Astrocyte of the hippocampus (primary cell): ENCODE data around the gene FN1.

Source experiments
- DNase-seq: peaks from one replicate; pipeline ENCODE4 v3.0.0; 2011; ENCODE audit warnings: low read depth, low spot score

Gene FN1

DNA sequence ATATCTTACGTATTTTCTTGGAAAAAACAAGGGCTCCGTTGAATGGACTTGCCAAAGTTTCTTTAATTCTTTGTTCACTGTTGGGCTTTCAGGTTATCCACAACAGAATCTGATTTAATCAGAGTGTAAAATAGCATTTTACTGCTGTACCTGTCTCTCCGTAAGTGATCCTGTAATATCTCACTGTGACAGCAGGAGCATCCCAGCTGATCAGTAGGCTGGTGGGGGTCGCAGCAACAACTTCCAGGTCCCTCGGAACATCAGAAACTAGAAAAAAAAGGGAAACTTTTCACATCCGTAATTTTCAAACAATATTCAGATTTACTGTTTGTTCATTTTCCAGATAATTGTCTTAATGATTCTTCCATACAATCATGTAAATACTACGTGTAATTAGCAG is 51.2 kb downstream of the FN1 start:
- no peak for DNase-seq

DNA sequence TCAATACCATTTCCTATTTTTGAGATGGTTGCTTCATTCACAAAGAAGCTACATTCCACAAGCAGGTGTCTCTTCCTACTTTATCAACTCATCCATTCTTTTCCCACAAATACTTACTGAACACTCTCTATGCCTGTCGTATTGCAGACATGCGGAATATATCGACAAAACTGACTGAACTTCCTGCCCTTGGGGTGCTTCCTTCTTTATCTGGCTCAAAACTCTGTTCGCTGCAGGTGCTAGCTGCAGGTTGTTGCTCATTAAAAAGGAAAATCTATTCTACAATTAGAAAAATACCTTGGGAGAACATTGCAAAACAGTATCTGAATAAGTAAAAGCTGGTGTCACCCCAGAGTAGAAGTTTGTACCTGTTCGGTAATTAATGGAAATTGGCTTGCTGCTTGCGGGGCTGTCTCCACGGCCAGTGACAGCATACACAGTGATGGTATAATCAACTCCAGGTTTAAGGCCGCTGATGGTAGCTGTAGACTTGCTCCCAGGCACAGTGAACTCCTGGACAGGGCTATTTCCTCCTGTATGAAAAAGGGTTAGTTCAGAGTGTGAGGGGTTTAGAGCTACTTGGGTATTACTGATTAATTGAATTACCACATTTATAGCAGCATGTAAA is 52.1 kb downstream of the FN1 start:
- DNase-seq, result no peak

DNA sequence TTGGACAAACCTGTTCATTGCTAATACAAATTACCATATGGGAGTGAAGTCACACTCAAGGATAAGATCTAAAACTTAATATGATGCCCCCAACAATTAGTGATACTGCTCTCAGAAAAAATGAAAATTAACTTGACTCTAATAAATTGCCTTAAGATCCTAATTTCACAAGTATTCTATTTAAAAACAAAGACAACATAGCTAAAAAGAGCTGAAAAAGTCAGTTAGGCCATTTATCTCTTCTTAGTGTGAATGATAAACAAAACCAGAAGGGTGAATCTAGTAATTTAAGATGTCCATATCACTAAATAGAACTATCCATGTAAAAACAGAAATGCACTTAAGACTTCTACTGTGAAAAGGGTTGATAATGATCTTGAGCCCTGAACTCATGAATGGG is 53.4 kb downstream of the FN1 start:
- DNase-seq, result no peak

DNA sequence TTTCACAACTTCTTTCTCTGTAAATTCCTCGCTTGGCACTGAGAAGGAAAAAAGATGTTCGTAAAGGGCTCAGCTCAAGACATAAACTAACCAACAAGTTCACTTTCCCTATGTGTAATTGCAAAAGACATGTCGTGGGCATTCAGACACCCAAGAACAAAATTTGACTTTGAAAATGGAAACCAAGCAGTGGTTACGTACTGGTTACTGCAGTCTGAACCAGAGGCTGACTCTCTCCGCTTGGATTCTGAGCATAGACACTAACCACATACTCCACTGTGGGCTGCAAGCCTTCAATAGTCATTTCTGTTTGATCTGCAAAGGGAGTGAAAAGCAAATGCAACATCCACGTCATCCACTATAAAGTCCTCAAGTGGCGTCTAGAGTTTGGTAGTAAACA is 53.9 kb downstream of the FN1 start:
- no peak for DNase-seq

DNA sequence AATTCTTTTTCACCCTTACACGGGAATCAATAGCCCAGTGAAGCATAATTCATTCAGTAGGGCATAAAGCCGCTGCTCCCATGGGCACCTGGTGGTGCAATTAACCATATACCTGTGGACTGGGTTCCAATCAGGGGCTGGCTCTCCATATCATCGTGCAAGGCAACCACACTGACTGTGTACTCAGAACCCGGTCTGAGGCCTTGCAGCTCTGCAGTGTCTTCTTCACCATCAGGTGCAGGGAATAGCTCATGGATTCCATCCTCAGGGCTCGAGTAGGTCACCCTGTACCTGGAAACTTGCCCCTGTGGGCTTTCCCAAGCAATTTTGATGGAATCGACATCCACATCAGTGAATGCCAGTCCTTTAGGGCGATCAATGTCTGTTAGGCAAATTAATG is 55.2 kb downstream of the FN1 start:
- DNase-seq, result no peak

DNA sequence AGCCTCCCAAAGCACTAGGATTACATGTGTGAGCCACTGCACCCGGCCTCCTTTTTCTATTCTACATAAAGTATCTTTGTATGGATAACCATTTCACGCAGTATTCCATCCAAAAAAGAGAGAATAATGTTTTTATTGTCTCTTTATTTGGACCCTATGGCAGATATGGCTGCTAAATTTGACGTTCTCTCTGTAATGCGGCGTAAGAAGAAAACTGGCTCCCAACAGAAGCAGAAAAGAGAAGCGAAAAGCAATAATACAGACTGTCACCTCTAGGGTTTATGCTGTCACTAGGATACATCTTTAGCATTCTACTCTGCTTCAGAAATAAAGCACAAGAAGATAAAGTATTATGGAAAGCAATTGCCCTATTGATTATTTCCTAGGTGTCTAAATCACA is 55.9 kb downstream of the FN1 start:
- no peak for DNase-seq

DNA sequence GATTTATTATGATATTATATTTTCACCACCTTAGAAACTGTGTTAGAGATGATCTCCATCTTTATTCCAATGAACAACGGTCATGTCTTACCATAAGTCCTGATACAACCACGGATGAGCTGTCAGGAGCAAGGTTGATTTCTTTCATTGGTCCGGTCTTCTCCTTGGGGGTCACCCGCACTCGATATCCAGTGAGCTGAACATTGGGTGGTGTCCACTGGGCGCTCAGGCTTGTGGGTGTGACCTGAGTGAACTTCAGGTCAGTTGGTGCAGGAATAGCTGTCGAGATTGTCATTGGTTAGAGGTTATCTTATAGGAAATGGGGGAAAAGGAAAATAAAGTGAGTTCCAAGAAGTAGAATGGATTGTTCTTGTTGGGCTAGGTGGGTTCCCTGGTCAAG is 56.8 kb downstream of the FN1 start:
- DNase-seq, result no peak

DNA sequence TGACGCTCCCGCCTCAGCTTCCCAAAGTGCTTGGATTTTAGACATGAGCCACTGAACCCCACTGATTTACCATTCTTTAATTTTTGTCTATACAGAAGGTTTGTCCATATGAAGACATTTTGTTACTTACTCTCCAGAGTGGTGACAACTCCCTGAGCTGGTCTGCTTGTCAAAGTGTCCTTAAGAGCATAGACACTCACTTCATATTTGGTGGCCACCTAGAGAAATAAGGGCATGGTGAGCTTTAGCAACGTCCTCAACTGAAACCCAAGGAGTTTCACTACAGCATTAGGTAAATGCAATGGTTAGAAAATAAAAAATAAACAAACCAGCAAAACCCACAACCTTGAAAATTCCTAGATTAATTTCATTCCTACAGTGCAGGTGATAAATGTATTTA is 57.8 kb downstream of the FN1 start:
- no peak for DNase-seq

DNA sequence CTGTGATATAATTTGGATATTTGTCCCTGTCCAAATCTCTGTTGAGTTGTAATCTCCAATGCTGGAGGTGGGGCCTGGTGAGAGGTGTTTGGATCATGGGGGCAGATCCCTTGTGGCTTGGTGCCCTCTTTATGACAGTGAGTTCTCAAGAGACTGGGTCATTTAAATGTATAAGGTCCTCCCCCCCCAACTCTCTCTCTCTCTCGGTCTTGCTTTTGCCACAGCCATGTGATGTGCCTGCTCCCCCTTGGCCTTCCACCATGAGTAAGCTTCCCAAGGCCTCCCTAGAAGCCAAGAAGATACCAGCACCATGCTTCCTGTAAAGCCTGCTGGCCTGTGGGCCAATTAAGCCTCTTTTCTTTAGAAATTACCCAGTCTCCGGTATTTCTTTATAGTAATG is 58.6 kb downstream of the FN1 start:
- no peak for DNase-seq

DNA sequence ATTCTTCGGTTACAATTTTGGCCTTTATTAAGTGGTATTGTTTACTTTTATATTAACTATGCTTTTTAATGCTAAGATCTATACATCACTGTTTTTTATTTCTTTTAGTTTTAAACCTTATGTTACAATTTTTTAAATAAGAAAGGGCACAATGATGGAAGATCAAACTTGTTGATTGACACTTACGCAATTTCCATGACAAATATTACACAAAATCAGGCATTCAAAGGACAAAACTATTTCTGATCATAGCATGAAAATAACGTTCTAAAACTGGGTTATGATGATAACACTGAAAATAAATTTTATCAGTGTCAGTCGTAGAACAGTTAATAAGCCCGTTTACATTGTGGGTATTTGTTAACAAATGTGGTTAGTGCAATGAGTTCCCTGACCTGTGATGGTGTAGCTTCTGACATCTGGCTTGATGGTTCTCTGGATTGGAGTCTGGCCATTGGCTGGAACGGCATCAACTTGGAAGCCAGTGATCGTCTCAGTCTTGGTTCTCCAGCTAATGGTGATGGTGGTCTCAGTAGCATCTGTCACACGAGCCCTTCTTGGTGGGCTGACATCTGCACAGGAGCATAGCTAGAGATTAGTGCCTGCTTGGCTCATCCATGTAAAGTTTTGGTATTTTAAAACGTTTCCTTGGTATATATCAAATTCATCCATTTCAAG is 59.6 kb downstream of the FN1 start:
- no peak for DNase-seq

DNA sequence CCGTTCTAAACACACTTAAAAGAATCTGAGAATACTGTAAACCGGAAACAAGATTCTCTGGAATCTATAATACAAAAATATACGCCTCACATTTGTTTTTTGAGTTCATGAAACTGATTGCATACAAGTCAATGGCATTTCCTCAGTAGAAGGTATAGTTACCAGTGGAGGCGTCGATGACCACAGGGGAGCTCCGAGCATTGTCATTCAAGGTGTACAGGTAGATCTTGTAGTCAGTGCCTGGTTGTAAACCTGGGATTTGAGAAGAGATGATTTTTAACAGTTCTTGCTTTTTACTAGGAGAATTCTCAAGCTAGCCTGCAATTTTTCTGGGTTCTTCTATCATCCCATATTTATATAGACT is 60.4 kb downstream of the FN1 start:
- no peak for DNase-seq

DNA sequence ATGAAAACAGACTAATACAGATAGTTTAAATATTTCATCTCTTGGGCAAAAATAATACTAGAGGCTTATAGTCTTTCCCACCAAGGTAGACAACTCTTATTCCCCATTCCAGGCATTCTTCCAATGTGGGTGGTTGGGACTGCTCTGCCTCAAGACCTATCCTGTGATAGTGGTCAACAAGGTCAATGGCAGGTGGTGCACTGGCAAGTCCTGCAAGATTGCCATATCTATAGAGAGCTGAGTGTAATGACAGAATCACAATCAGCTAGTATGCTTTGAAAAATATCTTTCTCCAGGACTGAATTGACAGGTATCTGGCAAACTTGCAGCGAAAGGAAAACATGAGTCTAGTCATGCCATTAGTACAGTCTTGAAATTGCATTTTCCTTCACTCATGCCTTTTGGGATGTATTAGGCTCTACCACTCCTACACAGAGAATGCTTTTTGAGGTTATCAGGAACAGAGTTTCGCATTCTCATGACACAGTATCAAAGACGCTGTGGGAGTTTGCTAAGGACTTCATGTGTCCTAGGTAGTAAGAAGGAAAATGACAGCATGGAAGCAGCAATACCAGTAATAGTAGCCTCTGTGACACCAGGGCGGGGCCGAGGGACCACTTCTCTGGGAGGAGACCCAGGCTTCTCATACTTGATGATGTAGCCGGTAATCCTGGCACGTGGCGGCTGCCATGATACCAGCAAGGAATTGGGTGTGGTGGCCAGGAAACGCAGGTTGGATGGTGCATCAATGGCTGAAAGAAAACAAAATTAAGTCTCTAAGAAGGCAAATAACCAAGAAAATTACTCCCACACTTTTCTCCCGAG is 61.0 kb downstream of the FN1 start:
- no peak for DNase-seq

DNA sequence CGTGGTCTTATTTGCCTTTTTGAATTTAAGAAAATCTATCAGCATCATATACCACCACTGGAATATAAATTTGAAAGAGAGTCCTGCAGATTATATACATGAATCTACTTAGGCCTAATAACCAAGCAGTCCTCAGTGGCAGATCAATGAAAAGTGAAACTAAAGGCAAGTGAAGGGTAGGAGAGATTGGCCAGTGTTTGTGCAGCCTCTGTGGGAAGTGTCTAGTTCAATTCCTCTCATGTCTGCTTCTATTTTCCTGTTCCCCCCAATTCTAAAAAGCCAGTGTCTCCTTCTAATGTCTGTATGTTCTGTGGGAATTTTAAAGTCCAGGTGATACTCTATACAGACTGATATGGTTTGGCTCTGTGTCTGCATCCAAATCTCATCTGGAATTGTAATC is 61.9 kb downstream of the FN1 start:
- DNase-seq, result no peak

DNA sequence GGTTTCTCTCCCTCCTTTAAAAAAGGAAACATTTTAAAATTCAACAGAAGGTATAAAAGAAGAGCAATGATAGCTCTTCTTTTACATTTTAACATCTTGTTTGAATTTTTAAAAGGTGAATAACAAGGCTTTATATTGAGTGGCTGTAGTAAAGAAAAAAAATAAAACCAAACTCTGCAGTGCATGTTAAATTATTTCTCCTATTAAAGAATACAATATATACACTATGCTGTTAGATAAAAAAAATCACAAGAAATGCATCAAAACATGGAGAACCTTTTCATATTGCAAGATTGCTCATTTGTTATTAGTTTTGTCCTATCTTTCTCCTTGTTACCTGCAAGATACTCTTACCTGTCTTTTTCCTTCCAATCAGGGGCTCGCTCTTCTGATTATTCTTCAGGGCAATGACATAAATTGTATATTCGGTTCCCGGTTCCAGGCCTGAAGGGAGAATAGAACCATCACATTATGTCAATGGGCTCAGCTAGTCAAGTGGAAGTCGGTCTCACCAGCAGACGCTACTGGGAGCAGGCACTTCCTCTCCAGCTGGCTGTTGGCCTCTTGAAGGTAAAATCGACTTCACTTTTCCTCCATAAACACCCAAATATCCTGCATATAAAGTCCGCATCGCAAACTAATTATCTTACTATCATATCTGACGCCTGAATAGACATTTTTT is 62.8 kb downstream of the FN1 start:
- DNase-seq, result no peak

DNA sequence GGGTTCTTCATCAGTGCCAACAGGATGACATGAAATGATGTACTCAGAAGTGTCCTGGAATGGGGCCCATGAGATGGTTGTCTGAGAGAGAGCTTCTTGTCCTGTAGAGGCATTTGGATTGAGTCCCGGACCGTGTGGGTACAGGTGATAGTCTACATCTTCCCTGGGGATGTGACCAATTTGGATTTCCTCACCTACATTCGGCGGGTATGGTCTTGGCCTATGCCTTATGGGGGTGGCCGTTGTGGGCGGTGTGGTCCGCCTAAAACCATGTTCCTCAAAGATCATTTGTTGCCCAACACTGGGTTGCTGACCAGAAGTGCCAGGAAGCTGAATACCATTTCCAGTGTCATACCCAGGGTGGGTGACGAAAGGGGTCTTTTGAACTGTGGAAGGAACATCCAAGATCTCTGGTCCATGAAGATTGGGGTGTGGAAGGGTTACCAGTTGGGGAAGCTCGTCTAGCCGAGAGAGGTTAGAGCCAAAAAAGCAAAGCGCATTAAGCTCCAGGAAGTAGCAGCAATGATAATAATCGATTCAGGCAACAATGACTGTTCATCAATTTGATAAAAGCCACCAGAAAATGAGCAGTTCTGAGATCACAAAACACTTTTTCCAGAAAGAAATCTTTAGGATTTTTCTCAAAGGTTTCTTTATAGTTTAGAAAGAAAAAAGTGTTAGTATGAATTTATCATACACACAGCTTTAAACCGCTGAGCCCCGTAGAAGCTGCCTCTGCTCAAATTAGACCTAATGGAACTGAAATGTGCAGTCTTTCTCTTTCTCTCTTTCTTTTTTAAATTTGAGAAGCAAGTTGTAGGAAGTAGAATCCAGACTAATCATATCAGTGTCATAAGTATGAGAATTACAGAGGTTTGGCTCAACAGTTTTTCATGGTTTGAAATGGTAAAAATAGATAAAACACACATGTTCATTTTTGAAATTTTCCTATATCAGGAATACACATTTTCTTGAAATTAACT is 63.7 kb downstream of the FN1 start:
- no peak for DNase-seq

DNA sequence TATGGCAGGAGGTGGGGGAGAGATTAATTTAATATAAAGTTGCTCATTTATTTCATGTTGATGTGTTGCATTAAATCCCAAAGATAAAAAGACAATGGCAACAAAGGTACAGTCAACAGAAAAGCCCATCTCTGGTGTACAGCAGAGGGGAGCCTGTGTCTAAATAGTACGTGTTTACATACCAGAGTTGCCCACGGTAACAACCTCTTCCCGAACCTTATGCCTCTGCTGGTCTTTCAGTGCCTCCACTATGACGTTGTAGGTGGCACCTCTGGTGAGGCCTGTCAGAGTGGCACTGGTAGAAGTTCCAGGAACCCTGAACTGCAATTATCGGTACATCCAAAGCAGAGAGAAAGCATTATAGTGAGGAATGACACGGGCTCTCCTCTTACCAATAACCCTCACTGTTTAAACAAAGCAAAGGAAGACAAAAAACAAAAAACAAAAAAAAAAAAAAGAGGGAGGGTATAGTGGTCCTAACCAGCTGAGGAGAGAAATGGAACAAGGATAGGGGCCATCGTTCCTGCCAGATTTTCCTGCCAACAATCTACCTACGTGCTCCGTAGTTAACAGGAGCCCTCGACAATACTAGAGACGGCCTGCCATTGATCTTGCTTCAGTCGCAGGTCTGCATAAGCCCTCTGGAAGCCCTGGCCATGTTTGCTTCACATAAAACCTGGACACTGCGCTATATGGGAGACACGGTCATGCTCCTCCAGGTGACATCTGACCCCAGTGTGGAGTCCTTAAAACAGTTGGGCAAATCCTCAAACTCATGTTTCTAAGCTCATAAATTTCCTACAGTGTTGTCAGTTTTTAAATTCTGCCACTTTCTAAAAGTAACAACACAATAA is 65.5 kb downstream of the FN1 start:
- no peak for DNase-seq

DNA sequence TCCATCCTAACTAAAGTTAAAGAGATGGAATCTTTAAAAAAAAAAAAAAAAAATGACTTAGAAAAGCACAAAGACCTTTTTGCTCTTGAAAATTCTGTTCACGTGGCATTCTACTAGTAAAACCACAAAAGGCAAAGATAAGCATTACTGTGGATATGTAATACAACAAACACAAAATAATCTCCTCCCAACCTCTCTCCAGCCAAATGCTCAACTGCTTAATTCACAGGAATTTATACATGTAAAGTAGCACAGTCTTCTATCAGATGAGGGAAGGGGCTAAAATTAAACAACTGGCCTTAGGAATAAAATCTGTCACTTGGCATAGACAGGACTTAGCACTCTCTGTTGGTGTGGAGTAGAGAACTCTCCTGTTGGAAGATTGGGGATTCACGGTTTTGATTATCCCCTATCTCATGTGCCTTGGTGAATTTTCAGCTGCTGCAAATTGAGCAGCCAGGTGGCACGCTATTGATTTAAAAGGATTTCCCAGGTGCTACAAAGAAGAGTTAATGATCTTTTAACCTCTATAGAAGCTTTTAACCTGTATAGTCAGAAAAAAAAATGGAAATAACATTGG is 66.6 kb downstream of the FN1 start:
- peak; percentile 59 for DNase-seq

DNA sequence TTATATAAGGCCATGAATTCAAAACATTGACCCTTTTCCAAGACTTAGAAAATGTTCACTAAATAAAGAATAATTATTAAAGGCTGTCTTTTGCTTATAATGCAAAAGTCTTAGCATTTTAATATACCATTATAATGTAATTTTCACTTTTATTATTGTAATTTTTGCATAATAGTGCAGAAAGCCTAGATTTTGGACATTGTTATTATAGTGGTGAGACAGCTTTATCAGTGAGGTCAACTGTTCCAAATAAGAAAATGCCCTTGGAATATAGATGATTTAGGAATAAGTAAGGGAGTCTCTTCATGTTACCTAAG is 67.4 kb downstream of the FN1 start:
- no peak for DNase-seq

DNA sequence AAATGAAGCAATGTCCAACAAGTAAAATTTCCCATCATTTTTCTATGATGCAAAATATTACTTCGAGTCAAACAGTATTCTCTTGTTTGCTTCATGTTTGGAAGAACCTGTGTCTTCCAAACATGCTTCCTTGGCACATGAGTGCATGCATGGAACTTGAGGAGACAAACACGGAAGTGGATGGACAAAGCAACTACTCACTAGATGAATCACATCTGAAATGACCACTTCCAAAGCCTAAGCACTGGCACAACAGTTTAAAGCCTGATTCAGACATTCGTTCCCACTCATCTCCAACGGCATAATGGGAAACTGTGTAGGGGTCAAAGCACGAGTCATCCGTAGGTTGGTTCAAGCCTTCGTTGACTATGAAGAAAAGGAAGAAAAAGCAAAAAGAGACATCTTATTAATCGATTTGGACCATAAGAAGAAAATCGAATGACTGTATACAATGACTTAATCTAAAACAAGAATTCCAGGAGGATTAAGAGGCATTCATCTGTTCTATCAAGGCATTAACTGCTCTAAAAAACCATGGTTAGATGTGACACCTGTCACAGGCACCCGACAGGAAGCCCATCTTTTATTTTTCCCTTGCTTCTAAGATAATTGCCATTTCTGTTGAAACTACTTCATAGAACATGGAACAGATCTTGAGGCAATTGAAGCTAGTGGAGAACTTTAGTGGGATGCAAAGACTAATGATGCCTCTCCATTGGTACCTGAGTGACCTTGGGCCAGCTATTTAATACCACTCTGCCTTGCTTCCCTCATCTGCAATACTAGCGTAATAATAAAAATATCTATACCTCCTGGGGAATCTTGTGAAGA is 68.0 kb downstream of the FN1 start:
- DNase-seq, result no peak
